Fibroblast of skin of scalp (primary cell): ENCODE measurements around the gene CCNT2. TPM values are rescaled to one million over a fixed set of nuclear protein-coding genes. Genes with fewer than 3 reads are reported as not detected.
"Not testable (repeated sequence)": the region's sequence is repeated elsewhere in the genome, so short reads cannot be mapped to it uniquely, and the experiment has no call there.

ENCODE experiments used
- DNase-seq: peaks from one replicate; pipeline ENCODE4 v3.0.0-alpha.2; 2013
- polyA plus RNA-seq, 2 experiments: library from polyadenylated mRNA; unstranded; fragments of 120-200 nt; gene quantifications; one replicate each; pipeline ENCODE4 v1.2.1, GENCODE V29; 2013; ENCODE audit not compliant: insufficient read length in 2 of 2

The CCNT2 gene
- 17.5 TPM for polyA plus RNA-seq (2013, experiment 1 of 2; ENCODE audit: insufficient read length)
- polyA plus RNA-seq (2013, experiment 2 of 2; ENCODE audit: insufficient read length) = 18.5 TPM

DNA sequence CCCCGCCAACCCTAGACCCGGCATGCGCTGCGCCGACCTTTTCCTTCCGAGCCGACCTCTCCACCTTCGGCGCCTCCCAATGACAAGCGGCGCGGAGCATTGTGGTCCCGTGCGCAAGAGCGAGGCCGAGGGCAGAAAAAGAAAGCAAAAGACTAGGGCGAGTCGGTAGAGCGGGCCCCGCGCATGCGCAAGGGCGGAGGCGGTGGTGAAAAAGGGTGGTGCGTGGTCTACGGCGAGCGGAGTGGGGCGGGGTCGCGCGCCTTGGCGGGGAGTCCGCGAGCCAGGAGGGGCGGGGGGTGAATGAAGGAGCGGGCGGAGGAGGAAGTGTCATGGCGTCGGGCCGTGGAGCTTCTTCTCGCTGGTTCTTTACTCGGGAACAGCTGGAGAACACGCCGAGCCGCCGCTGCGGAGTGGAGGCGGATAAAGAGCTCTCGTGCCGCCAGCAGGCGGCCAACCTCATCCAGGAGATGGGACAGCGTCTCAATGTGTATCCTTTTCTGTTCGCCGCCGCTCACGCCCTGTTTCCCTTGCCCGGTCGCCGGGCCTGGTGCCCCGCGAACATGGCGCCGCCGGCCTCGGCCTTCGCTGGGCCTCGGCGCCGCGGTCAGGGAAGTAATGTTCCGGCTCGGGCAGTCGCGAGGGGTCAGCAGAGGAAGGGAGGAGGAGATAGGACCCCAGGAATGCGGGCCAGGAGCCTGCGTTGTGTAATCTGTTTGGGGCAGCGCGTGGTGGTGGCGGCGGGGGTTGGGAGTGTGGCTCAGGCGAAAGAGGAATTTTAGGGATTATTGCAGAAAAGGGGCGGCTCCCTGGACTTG is at the start of gene CCNT2:
Gene CCNT2 (plus strand): TSS at position 297 of the 815 bp plus-strand sequence. CDS start 33 bp downstream, at position 330.
- peak; percentile 100 for DNase-seq

DNA sequence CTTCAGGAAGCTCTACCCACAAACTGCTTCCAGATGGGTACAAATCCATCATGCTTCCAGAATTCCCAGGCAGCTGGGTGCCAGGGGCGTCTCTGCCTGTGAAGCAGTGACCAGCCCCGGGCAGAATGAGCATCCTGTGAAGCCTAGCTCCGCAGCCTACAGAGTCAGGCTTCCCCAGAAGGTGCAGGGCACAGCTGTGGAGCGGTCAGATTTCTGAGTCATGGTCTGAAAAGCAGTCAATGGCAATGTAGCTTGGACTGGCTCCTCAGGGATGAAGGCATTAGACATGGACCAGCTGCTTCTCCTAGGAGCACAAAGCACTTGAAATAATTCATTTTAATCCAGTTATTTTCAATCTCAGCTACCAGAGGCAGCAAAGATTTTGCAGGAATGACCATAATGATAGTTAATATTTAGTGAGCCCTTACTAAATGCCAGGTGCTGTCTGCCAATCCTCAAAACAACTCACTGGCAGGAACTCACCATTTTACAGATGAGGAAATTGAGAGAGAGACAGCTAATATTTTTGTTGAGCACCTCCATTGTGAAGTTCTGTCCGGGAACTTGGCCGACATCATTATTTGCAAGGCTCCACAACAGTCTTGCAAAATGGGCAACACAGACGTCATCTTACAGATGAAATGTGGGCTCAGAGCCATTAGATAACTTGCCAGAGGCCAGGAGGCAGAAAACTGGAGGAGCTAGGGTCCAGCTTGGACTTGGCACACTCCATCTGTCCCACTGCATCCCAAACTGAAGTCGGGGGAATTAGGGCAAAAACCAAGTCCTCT is 48.5 kb upstream of the CCNT2 start:
- DNase-seq = no peak

DNA sequence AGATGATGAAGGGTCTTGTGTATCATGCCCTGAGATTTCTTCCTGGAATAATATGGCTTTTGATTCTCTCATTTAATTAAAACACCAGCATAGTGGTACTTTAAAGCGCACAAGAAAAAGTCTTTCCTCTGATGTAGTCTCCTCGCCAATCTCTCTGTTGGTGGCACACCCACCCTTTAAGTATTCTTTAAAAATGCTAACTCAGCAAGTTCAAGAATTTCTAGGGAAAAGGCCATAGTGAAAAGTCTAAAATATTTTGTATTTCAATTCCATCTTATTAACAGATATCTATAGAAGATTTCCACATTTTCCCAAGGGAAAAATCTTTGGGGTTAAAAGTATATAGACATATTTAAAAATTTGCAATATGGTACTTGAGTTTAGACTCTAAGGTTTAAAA is 45.5 kb upstream of the CCNT2 start:
- no peak for DNase-seq

DNA sequence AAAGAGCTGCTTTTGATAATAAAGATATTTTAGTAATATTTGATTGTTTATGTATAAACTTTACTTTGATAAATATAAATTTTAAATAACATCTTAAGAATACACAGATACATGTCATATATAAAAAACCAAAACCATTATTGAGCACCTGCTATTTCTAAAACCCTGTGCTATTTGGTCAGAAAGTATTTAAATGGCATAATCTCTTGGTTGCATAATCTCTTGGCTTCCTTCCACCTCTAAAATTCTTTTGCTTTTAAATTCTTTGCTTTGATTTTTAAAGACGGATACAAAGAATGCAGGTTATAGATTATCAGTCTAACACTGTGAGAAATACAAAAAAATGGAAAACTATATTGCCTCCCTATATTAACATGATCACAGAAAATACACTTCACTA is 43.3 kb upstream of the CCNT2 start:
- no peak for DNase-seq

DNA sequence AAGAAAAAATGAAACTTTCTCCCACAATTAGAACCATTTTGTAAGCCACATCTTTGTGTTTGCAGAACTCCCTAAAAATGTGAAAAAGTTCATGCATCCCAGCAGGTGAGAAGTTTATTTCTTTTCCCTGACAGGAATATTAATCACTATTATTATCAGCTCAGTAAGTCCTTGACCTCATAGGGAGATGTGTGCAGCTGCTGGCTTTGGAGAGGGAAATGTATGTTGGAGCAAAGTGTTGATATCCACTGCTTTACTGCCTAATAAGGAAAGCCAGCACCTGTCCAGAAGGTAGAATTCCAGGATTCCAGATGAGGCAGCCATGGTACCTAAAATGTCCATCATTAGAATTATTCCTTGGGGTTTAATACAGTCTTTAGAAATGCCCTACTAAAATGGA is 35.8 kb upstream of the CCNT2 start:
- no peak for DNase-seq

DNA sequence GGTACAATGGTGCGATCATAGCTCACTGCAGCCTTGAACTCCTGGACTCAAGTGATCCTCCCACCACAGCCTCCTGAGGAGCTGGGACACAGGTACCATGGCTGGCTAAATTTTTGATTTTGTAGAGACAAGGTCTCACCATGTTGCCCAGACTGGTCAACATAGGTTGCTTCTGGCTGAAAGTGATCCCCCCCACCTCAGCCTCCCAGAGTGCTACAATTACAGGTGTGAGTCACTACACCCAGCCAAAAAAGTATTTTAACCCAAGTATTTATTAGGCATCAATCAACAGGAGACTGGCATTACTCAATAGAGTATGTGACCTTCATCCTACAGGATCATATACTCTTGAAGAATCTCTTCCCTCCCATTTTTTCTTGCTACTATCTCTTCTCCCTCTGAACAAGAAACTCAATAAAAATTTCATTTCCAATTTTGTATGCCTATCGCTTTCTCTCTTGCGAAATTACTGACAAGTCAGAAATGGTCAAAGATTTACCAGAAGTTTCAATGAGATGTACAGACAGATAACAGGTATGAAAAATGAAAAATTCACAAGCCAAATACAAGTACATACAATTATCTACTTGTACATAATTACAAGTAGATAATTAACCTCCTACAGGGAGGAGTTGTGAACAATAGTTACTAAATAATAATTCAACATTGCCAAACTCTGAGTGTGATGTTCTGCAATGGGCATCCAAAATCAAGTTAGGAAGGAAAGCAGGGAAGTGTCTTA is 34.9 kb upstream of the CCNT2 start:
- no peak for DNase-seq

DNA sequence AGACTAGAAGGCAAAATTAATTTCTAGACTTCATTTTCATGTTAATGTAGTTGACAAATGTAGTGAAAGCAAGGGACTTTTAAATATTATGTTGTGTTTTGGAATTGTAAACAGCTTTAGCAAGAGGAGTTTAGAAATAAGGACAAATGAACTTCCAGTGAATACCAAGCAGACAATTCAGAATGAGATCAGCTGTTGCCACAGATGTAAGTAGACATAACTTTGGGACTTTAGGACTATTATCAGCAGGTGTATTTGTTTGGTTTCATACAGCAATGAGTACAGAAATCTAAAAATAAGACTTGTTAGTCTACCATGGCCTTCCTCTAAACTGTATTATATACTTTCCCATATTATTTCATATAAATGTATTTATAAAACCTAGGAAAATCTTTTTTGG is 34.2 kb upstream of the CCNT2 start:
- DNase-seq = no peak

DNA sequence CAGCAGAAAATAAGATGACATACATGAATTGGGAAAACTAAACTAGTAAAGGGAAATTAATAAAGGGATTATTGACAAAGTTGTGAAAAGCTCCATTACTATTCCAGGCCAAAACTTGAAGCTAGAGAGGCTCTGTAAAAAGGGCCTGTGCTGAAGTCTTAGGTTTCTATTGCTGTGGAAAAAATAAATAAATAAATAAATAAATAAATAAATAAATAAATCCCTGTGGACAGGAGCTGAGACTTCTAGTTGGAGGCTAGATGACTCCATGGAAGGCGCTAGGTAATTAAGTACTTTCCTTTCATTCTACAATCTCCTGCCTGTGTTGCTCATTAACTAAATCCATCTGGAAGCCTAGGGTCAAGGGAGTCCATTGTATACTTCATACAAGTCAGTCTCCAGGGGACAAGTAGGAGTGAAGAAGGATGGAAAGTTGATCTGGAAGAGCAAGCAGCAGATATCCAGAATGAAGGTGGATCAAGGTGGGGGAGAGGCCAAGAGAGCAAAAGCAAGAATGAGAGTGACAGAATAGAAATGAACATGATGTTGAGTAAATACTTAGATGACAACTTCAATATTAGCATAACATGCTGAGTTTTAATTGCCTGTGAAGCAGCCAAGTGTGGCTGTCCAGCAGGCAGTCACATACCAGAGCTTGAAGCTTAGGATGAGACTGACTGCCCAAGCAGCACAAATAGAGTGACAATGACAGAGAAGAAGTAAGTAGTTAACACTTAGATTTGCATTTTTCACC is 26.2 kb upstream of the CCNT2 start:
- no peak for DNase-seq

DNA sequence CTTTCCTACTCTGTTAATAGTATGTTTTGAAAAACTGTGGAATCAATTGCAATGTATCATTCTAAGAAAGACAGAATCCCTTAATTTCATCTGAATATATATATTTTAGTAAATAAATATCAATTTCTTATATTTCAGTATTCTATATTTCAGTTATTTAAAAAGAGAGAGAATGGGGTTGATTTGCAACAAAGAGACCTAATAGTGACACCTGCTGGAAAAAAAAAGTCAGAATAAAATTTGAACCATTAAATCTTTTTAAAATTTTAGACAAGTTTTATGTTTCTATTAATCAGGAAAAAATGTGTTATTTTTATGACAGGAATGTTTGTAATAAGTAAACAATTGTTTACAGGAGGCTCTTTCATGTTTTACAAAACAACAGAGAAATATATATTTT is 20.7 kb upstream of the CCNT2 start:
- peak; percentile 4 for DNase-seq

DNA sequence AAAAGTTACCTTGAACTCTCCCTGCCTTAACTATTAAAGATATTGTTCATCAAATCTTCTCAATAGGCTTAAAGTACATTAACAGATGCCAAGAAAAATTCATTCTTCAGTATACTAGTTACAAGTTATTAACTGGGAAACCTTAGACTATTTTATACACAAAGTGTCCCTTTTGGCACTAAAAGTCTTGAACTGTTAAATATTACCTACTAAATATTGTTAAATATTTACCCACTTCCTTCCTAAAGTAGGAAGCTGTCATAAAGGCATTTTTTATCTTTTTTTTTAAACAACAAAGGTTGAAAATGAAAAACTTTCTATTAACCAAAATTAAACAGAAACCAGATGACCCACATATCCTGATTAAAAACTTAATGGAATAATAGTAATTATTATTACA is 19.4 kb upstream of the CCNT2 start:
- DNase-seq = no peak

DNA sequence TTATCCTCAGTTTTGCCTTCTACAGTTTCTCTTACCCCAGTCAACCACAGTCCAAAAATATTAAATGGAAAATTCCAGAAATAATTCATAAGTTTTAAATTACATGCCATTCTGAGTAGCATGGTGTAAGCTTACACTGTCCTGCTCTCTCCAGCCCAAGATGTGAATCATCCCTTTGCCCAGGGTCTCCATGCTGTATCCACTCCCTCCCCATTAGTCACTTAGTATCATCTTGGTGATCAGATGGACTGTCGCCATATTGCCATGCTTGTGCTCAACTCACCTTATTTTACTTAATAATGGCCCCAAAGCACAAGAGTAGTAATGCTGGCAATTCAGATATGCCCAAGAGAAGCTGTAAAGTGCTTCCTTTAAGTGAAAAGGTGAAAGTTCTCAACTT is 18.5 kb upstream of the CCNT2 start:
- peak; percentile 82 for DNase-seq

DNA sequence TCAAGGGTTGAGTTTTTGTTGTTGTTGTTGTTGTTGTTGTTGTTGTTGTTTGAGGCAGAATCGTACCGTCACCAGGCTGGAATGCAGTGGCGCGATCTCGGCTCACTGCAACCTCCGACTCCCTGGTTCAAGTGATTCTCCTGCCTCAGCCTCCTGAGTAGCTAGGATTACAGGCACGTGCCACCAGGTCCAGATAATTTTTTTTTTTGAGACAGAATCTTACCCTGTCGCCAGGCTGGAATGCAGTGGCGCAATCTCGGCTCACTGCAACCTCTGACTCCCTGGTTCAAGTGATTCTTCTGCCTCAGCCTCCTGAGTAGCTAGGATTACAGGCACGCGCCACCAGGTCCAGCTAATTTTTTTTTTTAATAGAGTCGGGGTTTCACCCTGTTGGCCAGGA is 14.9 kb upstream of the CCNT2 start:
- DNase-seq = not testable (repeated sequence)

DNA sequence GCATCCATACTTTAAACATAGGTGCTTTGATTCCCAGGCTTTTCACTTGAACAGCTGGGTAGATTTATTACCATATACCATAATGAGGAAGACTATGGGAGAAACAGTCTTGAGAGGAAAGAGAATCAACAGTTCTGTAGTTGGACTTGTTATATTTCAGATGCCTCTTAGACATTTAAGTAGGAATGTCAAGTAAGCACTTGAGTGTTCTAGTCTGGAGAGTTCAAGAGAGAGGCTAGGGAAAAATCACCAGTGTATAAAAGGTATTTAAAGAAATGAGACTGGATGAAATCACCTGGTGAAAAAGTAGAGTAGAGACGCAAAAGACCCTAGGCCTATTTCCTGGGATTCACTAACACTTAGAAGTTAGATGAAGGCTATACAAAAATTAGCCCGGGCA is 13.5 kb upstream of the CCNT2 start:
- DNase-seq = no peak

DNA sequence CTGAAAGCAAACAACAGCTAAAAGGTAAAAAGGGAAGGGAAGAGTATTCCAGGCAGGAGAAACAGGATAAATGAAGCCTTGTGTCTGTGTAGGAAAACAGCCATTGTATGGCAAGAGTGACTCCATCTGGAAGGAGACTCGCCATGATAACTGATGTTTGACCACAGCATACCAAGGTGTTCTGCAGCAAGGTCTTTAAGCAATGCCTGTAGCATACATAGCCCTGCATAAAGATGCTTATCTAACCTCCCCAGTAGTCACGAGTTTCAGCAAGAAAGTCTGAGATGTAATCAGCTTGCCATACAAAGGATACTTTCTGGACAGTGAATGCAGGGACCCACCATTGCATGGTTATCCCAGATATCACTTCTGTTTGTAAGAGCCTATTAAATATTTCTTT is 11.9 kb upstream of the CCNT2 start:
- DNase-seq = no peak

DNA sequence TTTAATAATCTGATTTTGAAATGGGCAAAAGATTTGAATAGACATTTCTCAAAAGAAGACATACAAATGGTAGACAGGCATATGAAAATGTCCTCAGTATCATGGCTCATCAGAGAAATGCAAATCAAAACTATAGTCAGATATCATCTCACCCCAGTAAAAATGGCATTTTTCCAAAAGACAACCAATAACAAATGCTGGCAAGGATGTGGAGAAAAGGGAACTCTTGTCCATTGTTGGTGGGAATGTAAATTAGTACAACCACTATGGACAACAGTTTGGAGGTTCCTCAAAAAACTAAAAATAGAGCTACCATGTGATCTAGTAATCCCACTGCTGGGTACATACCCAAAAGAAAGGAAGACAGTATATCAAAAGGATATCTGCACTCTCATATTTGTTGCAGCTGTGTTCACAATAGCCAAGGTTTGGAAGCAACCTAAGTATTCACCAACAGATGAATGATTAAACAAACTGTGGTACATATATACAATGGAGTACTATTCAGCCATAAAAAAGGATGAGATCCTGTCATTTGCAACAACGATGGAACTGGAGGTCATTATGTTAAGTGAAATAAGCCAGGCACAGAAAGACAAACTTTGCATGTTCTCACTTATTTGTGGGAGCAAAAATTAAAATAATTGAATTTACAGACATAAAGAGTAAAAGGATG is 11.0 kb upstream of the CCNT2 start:
- not testable (repeated sequence) for DNase-seq

DNA sequence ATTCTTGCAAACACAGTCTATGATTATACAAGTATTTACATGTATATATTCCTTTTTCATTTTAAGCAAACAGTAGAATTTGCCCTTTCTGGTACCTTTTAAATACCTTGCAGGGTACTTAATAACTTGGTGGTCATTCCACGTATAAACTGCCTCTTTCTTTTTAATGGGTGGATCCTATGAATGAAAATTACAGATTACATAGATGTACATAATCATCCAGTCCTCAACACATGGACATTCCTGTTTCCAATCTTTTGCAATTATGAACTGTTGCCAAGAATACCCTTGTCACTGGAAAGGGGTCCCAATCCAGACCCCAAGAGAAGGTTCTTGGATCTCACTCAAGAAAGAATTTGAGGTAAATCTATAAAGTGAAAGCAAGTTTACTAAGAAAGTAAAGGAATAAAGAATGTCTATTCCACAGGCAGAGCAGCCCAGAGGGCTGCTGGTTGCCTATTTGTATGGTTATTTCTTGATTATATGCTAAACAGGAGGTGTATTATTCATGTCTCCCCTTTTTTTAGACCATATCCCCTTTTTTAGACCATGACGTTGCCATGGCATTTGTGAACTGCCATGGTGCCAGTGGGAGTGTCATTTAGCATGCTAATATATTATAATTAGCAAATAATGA is 7.7 kb upstream of the CCNT2 start:
- DNase-seq = no peak

DNA sequence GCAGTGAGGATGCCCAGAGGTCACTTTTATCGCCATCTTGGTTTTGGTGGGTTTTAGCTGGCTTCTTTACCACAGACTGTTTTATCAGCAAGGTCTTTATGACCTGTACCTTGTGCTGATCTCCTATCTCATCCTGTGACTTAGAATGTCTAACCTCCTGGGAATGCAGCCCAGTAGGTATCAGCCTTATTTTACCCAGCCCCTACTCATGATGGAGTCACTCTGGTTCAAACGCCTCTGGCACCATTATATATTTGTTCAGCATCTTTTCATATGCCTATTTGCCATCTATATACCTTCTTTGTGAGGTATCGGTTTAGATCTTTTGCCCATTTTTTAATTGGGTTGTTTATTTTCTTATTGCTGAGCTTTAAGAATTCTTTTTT is 7.2 kb upstream of the CCNT2 start:
- DNase-seq = no peak

DNA sequence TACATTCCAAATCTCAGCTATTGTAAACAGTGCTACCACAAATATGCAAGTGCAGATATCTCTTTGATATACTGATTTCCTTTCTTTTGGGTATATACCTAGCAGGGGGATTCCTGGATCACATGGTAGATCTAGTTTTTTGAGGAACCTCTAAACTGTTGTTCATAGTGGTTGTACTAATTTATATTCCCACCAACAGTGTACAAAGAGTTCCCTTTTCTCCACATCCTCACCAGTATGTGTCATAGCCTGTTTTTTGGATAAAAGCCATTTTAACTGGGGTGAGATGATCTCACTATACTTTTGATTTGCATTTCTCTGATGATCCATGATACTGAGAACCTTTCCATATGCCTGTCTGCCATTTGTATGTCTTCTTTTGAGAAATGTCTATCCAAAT is 6.3 kb upstream of the CCNT2 start:
- peak; percentile 49 for DNase-seq

DNA sequence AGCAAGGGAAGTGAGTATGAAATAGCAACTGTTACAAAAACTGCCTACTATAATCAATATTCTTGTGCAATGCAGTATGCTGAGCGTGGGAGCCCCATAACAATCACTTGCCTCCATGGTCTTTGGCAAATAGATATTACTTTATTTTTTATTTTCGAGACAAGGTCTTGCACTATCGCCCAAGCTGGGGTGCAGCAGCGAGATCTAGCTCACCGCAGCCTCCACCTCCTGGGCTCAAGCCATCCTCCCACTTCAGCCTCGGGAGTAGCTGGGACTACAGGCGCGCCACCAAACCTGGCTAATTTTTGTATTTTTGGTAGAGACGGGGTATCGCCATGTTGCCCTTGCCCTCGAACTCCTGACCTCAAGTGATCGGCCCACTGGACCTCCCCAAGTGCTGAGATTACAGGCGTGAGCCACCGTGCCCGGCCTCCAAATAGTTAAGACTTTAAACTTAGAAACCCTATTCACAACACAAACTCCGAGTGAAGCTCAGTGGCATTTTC is 1.2 kb upstream of the CCNT2 start:
- peak; percentile 0 for DNase-seq

DNA sequence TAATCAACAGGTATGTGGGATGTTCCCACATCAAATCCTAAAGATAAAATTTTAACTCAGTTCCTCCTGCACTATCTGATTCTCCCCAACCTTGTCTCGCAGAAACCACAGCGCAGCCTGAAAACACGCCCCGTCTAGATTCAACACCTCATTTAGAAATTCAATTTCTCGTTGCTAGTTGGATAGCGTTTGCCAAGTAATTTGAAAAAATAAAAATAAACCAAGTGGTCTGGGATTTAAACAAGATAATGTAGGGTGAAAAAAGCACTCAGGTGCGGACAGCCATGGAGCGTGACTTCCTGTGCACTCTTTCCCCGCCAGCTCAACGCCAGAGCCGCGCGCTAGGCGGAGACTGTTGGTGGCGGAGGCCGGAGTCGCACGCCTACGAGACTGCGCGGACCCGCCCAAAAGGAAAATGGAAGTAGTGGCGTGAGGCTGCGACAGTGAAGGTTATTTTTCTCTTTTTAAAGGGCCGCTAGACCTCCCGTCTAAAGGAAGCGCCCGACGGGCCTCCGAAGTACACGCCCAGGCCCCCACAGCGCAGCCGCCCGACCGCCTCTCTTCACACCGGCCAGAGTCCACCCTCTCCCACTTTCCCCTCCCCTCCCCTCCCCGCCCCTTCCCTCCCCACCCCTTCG is 615 bp upstream of the CCNT2 start:
- DNase-seq = no peak
